Natural killer cell treated with Interleukin-12 subunit alpha and Interleukin-12 subunit beta and Interleukin-15 and Interleukin-18, amount 100 ng/mL, for 72 hours (primary cell): ENCODE data around the gene CACNA2D1. TPM values are rescaled to one million over a fixed set of nuclear protein-coding genes. Genes with fewer than 3 reads are reported as not detected.
"Not testable (repeated sequence)": the region's sequence is repeated elsewhere in the genome, so short reads cannot be mapped to it uniquely, and the experiment has no call there.

Experiments
- ATAC-seq, 2 donors: fragments of 150-1000 bp; cut with Tn5 transposase in 1 of 2; sonication (Bioruptor Pico), chemical (Tn5 transposase) in 1 of 2; 2 replicates each; pipeline ENCODE4 v1.10.0; 2021
- DNase-seq: peaks from one replicate; pipeline ENCODE4 v3.0.0; 2022; ENCODE audit warnings: low spot score
- H3K27ac Mint-ChIP-seq, 2 donors: 1 replicate in 1 of 2; 2 replicates in 1 of 2; pipeline ENCODE4 v1.8.0; 2022; ENCODE audit warnings: mixed read lengths in 2 of 2, mild to moderate bottlenecking in 1 of 2, moderate library complexity in 1 of 2
- H3K27me3 Mint-ChIP-seq, 2 donors: 1 replicate in 1 of 2; 2 replicates in 1 of 2; pipeline ENCODE4 v1.8.0; 2022; ENCODE audit warnings: mixed read lengths in 2 of 2
- H3K36me3 Mint-ChIP-seq: one replicate; pipeline ENCODE4 v1.8.0; 2022; ENCODE audit warnings: mixed read lengths
- H3K4me1 Mint-ChIP-seq, 2 donors: 1 replicate in 1 of 2; 2 replicates in 1 of 2; pipeline ENCODE4 v1.8.0; 2022; ENCODE audit warnings: low read depth in 2 of 2, mixed read lengths in 2 of 2, mild to moderate bottlenecking in 1 of 2
- H3K4me3 Mint-ChIP-seq: one replicate; pipeline ENCODE4 v1.8.0; 2022; ENCODE audit warnings: mixed read lengths
- H3K9me3 Mint-ChIP-seq: 2 replicates; pipeline ENCODE4 v1.8.0; 2022; ENCODE audit warnings: mixed read lengths
- total RNA-seq, 2 donors: library from RNA; stranded (reverse); gene quantifications; one replicate each; pipeline ENCODE4 v1.2.3, GENCODE V29; 2022

CACNA2D1 gene
- total RNA-seq, 2 donors from 2014 or later = not detected

GRCh38 chr7:82152858-82153257 lies 290.7 kb downstream of the CACNA2D1 start:
- Mint-ChIP-seq H3K4me3 (no peak overlapping the region), H3K36me3 (no peaks in the 10 kb centered on the region), H3K9me3 (peaks cover 5% of the 10 kb centered on the region), H3K27ac (no peak overlapping the region), H3K4me1 (no peaks in the 10 kb centered on the region), H3K27me3 (no peaks in the 10 kb centered on the region)
- DNase-seq (no peak), ATAC-seq (no peak)

GRCh38 chr7:82146491-82146890 lies 297.1 kb downstream of the CACNA2D1 start:
- Mint-ChIP-seq H3K4me3 (no peak overlapping the region), H3K4me1 (no peaks in the 10 kb centered on the region), H3K27me3 (no peaks in the 10 kb centered on the region), H3K27ac (no peak overlapping the region), H3K36me3 (no peaks in the 10 kb centered on the region), H3K9me3 (peaks cover 5% of the 10 kb centered on the region)
- no peak for ATAC-seq
- no peak for DNase-seq

GRCh38 chr7:82142263-82142864 lies 301.2 kb downstream of the CACNA2D1 start:
- ATAC-seq (no peak), DNase-seq (no peak)
- H3K27me3 Mint-ChIP-seq = no peaks in the 10 kb centered on the region
- H3K27ac Mint-ChIP-seq = no peak overlapping the region
- H3K4me1 Mint-ChIP-seq = no peaks in the 10 kb centered on the region
- H3K4me3 Mint-ChIP-seq = no peak overlapping the region
- no peaks in the 10 kb centered on the region for H3K36me3 Mint-ChIP-seq
- no peaks in the 10 kb centered on the region for H3K9me3 Mint-ChIP-seq

GRCh38 chr7:82141427-82141826 lies 302.1 kb downstream of the CACNA2D1 start:
- H3K4me1 Mint-ChIP-seq = no peaks in the 10 kb centered on the region

GRCh38 chr7:82140608-82141007 lies 303.0 kb downstream of the CACNA2D1 start:
- ATAC-seq, H3K4me1 Mint-ChIP-seq: not testable (repeated sequence)

More at GRCh38 chr7:82141427-82141826, 302.1 kb downstream of the CACNA2D1 start:
- no peaks in the 10 kb centered on the region for H3K27me3 Mint-ChIP-seq
- ATAC-seq = no peak
- H3K36me3 Mint-ChIP-seq = no peaks in the 10 kb centered on the region
- DNase-seq = no peak
- no peak overlapping the region for H3K4me3 Mint-ChIP-seq
- no peaks in the 10 kb centered on the region for H3K9me3 Mint-ChIP-seq
- H3K27ac Mint-ChIP-seq = no peak overlapping the region

GRCh38 chr7:82131215-82131614 lies 312.4 kb downstream of the CACNA2D1 start:
- H3K27ac Mint-ChIP-seq = no peak overlapping the region

More at GRCh38 chr7:82140608-82141007, 303.0 kb downstream of the CACNA2D1 start:
- H3K4me3 Mint-ChIP-seq, H3K9me3 Mint-ChIP-seq, H3K27ac Mint-ChIP-seq, H3K36me3 Mint-ChIP-seq, DNase-seq, H3K27me3 Mint-ChIP-seq: not testable (repeated sequence)

GRCh38 chr7:82129091-82129490 lies 314.5 kb downstream of the CACNA2D1 start:
- no peaks in the 10 kb centered on the region for H3K36me3 Mint-ChIP-seq
- no peak for ATAC-seq
- H3K4me1 Mint-ChIP-seq = no peaks in the 10 kb centered on the region
- H3K9me3 Mint-ChIP-seq = peaks cover 11% of the 10 kb centered on the region
- no peak overlapping the region for H3K4me3 Mint-ChIP-seq
- no peak for DNase-seq
- no peaks in the 10 kb centered on the region for H3K27me3 Mint-ChIP-seq
- H3K27ac Mint-ChIP-seq = no peak overlapping the region

More at GRCh38 chr7:82131215-82131614, 312.4 kb downstream of the CACNA2D1 start:
- Mint-ChIP-seq H3K27me3 (no peaks in the 10 kb centered on the region), H3K36me3 (no peaks in the 10 kb centered on the region), H3K4me3 (no peak overlapping the region), H3K9me3 (peaks cover 15% of the 10 kb centered on the region), H3K4me1 (no peaks in the 10 kb centered on the region)
- no peak for DNase-seq
- ATAC-seq = no peak

GRCh38 chr7:82128546-82128945 lies 315.0 kb downstream of the CACNA2D1 start:
- no peak for ATAC-seq
- no peak overlapping the region for H3K27ac Mint-ChIP-seq

GRCh38 chr7:82126576-82126975 lies 317.0 kb downstream of the CACNA2D1 start:
- Mint-ChIP-seq H3K27me3 (no peaks in the 10 kb centered on the region), H3K4me3 (no peak overlapping the region), H3K36me3 (no peaks in the 10 kb centered on the region), H3K4me1 (no peaks in the 10 kb centered on the region), H3K9me3 (peaks cover 8% of the 10 kb centered on the region), H3K27ac (no peak overlapping the region)
- DNase-seq = no peak
- ATAC-seq = no peak

More at GRCh38 chr7:82128546-82128945, 315.0 kb downstream of the CACNA2D1 start:
- no peaks in the 10 kb centered on the region for H3K36me3 Mint-ChIP-seq
- DNase-seq = no peak
- no peaks in the 10 kb centered on the region for H3K4me1 Mint-ChIP-seq
- no peak overlapping the region for H3K4me3 Mint-ChIP-seq
- H3K27me3 Mint-ChIP-seq = no peaks in the 10 kb centered on the region
- peaks cover 11% of the 10 kb centered on the region for H3K9me3 Mint-ChIP-seq

GRCh38 chr7:82124445-82124844 lies 319.1 kb downstream of the CACNA2D1 start:
- Mint-ChIP-seq H3K27me3 (no peaks in the 10 kb centered on the region), H3K27ac (no peak overlapping the region), H3K9me3 (peaks cover 8% of the 10 kb centered on the region), H3K4me1 (no peaks in the 10 kb centered on the region), H3K36me3 (no peaks in the 10 kb centered on the region), H3K4me3 (no peak overlapping the region)
- ATAC-seq (no peak), DNase-seq (no peak)

- ATAC-seq (no peak), DNase-seq (no peak)
- no peaks in the 10 kb centered on the region for H3K9me3 Mint-ChIP-seq
- no peak overlapping the region for H3K27ac Mint-ChIP-seq
- H3K36me3 Mint-ChIP-seq = no peaks in the 10 kb centered on the region
- no peaks in the 10 kb centered on the region for H3K27me3 Mint-ChIP-seq
- no peak overlapping the region for H3K4me3 Mint-ChIP-seq
- no peaks in the 10 kb centered on the region for H3K4me1 Mint-ChIP-seq
Observed at GRCh38 chr7:82122275-82122674, 321.3 kb downstream of the CACNA2D1 start.

GRCh38 chr7:82114237-82114636 lies 329.3 kb downstream of the CACNA2D1 start:
- Mint-ChIP-seq H3K4me3 (no peak overlapping the region), H3K4me1 (no peaks in the 10 kb centered on the region), H3K36me3 (no peaks in the 10 kb centered on the region), H3K27me3 (no peaks in the 10 kb centered on the region), H3K27ac (no peak overlapping the region), H3K9me3 (peaks cover 7% of the 10 kb centered on the region)
- no peak for ATAC-seq
- no peak for DNase-seq

- Mint-ChIP-seq H3K36me3 (no peaks in the 10 kb centered on the region), H3K4me1 (no peaks in the 10 kb centered on the region), H3K27ac (no peak overlapping the region), H3K4me3 (no peak overlapping the region), H3K27me3 (no peaks in the 10 kb centered on the region), H3K9me3 (peaks cover 9% of the 10 kb centered on the region)
- ATAC-seq (no peak), DNase-seq (no peak)
Observed at GRCh38 chr7:82110146-82110840, 333.3 kb downstream of the CACNA2D1 start.

GRCh38 chr7:82109288-82109687 lies 334.3 kb downstream of the CACNA2D1 start:
- H3K4me1 Mint-ChIP-seq = no peaks in the 10 kb centered on the region
- no peak for DNase-seq
- H3K27me3 Mint-ChIP-seq = no peaks in the 10 kb centered on the region
- H3K9me3 Mint-ChIP-seq = peaks cover 9% of the 10 kb centered on the region
- H3K27ac Mint-ChIP-seq = no peak overlapping the region
- H3K4me3 Mint-ChIP-seq = no peak overlapping the region
- no peak for ATAC-seq
- H3K36me3 Mint-ChIP-seq = no peaks in the 10 kb centered on the region
